A549 treated with AZD9567 at 1 μM for 4 hours (cell line): ENCODE data around the gene BICRA. TPM values are rescaled to one million over a fixed set of nuclear protein-coding genes. Genes with fewer than 3 reads are reported as not detected.

Experiments
- total RNA-seq: library from RNA; stranded (reverse); fragments of 200-300 nt; extraction: Qiagen RNA extraction; gene quantifications from 5 replicates; pipeline ENCODE4 v1.2.3, GENCODE V29; 2022; ENCODE audit not compliant: insufficient read depth

BICRA gene
- total RNA-seq: 8.8 to 14.6 TPM (median 13.8 TPM) in 5 replicates

GRCh38 chr19:47608969-47609905, at the start of gene BICRA:
Gene BICRA (plus strand): TSS chr19:47609134. CDS start chr19:47673575, 64,441 bp downstream.

GRCh38 chr19:47573071-47574026, 35.6 kb upstream of the BICRA start, which contains the start of gene ZNF541:
Gene ZNF541 (minus strand): TSS chr19:47573148. CDS start chr19:47555856, 17,292 bp downstream.

GRCh38 chr19:47713046-47714021, 104.4 kb downstream of the BICRA start, which contains the start of gene EHD2:
Gene EHD2 (plus strand): TSS chr19:47713422. CDS start chr19:47716613, 3,191 bp downstream.

GRCh38 chr19:47745010-47745901, 136.3 kb downstream of the BICRA start, which contains the start of gene NOP53:
Gene NOP53 (plus strand): TSS chr19:47745546. CDS start chr19:47745560, 14 bp downstream.

Other genes starting within 250 kb of the BICRA start
- 18.6 to 40.3 TPM (median 37.5 TPM) in 5 replicates for gene MEIS3, start 189.6 kb upstream of the BICRA start, total RNA-seq
- 0.25 to 0.71 TPM (median 0.48 TPM) in 5 replicates for gene SLC8A2, start 137.2 kb upstream of the BICRA start, total RNA-seq
- 18.1 to 21.0 TPM (median 19.3 TPM) in 5 replicates for gene KPTN, start 124.9 kb upstream of the BICRA start, total RNA-seq
- 89.9 to 113 TPM (median 95.5 TPM) in 5 replicates for gene NAPA, start 94.1 kb upstream of the BICRA start, total RNA-seq
- gene ZNF541, start 36.0 kb upstream of the BICRA start, total RNA-seq: not detected in 5 replicates
- 116 to 142 TPM (median 133 TPM) in 5 replicates for gene EHD2, start 104.3 kb downstream of the BICRA start, total RNA-seq
- 212 to 257 TPM (median 252 TPM) in 5 replicates for gene NOP53, start 136.4 kb downstream of the BICRA start, total RNA-seq
- 125 to 175 TPM (median 158 TPM) in 5 replicates for gene SELENOW, start 169.6 kb downstream of the BICRA start, total RNA-seq
- gene TPRX1, start 195.4 kb downstream of the BICRA start, total RNA-seq: not detected in 5 replicates
- not detected in 5 replicates for gene CRX, start 212.8 kb downstream of the BICRA start, total RNA-seq